Measurements from ENCODE around the gene DEPP1.

DEPP1 gene

DNA sequence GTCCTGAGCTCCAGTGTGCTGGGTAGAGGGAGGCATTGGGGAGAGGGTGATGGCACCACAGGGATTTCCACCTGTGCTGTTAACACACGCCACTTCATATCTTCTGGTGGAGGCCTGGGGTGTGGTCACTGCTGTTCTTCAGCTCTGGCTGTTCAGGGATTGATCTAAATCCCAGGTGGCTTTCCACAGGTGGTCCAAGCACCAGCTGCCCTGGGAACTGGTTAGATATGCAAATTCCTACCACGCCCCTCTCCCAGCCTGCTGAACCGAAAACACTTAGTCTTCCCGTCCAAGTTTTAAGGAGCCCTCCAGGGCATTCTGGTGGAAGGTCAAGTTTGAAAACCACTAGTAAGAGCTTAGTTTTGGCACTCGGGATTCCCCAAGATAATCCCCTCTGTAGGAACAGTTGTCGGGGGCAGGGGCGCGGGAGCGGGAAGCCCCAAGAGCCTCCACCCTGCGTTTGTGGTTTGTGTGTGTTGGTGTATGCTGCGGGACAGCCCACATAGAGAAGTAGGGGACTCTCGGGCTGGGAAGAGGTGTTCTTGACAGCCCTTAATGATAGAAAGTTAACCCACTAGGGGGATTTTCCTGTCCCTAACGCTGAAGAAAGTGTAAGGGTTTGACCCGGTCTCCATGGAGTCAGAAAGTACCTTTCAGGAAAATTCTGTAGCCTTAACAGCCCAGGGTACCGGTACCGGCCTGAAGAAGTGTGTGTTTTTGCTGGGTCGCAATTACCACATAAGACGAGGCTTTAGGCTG lies 5.1 kb downstream of the DEPP1 start:
- H3K9me3 ChIP-seq (ENCODE audit: control insufficient read depth, insufficient read depth, low read depth, low read length) = no peaks in the 10 kb centered on the region
- peaks cover 11% of the 10 kb centered on the region for H3K4me1 ChIP-seq (ENCODE audit: control insufficient read depth, insufficient read depth, low read length)
- ChIA-PET CTCF (interaction anchor here (0.6 to 1.9 kb wide), 7 partner anchors 10 to 42 kb away, joined by 3 to 8 read pairs (median 3); partner anchors contain the start of gene RASSF4), POLR2A (interaction anchor here (1.2 kb wide), 1 partner anchor 13 kb away, joined by 3 read pairs; no protein-coding TSS in a partner anchor)
- H3K27ac ChIP-seq (ENCODE audit: extremely low read depth, low read depth, low read length) = no peak overlapping the region
- peaks cover 0 to 21% of the 10 kb centered on the region in 2 experiments; a peak in 1 of 3 replicates for H3K36me3 ChIP-seq (ENCODE audit: control insufficient read depth in 2 of 2, insufficient read depth in 1 of 2, low read length in 2 of 2)
- no peak overlapping the region for H3K4me3 ChIP-seq (ENCODE audit: low read depth, low read length)
- TF ChIP-seq ZNF488 (tag by site-specific recombination; IDR thresholded peaks at IDR 0.05) (no peak), ZNF777 (tag by site-specific recombination; IDR thresholded peaks at IDR 0.05; ENCODE audit: borderline replicate concordance) (no peak), SP7 (tag by site-specific recombination; IDR thresholded peaks at IDR 0.05) (no peak), SCRT2 (tag by site-specific recombination; IDR thresholded peaks at IDR 0.05) (peak; percentile 55; the same call in 1 of the 2 replicates), WT1 (tag by site-specific recombination; IDR thresholded peaks at IDR 0.05) (no peak), ZNF555 (tag by site-specific recombination; conservative IDR thresholded peaks at IDR 0.05) (no peak), ZNF600 (tag by site-specific recombination; IDR thresholded peaks at IDR 0.05) (no peak), ZIC2 (tag by site-specific recombination; IDR thresholded peaks at IDR 0.05) (peak; percentile 83)
- TF ChIP-seq, protein P1, sequence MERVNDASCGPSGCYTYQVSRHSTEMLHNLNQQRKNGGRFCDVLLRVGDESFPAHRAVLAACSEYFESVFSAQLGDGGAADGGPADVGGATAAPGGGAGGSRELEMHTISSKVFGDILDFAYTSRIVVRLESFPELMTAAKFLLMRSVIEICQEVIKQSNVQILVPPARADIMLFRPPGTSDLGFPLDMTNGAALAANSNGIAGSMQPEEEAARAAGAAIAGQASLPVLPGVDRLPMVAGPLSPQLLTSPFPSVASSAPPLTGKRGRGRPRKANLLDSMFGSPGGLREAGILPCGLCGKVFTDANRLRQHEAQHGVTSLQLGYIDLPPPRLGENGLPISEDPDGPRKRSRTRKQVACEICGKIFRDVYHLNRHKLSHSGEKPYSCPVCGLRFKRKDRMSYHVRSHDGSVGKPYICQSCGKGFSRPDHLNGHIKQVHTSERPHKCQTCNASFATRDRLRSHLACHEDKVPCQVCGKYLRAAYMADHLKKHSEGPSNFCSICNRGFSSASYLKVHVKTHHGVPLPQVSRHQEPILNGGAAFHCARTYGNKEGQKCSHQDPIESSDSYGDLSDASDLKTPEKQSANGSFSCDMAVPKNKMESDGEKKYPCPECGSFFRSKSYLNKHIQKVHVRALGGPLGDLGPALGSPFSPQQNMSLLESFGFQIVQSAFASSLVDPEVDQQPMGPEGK (tag by site-specific recombination; IDR thresholded peaks at IDR 0.05) = no peak
- TF ChIP-seq, protein P2, sequence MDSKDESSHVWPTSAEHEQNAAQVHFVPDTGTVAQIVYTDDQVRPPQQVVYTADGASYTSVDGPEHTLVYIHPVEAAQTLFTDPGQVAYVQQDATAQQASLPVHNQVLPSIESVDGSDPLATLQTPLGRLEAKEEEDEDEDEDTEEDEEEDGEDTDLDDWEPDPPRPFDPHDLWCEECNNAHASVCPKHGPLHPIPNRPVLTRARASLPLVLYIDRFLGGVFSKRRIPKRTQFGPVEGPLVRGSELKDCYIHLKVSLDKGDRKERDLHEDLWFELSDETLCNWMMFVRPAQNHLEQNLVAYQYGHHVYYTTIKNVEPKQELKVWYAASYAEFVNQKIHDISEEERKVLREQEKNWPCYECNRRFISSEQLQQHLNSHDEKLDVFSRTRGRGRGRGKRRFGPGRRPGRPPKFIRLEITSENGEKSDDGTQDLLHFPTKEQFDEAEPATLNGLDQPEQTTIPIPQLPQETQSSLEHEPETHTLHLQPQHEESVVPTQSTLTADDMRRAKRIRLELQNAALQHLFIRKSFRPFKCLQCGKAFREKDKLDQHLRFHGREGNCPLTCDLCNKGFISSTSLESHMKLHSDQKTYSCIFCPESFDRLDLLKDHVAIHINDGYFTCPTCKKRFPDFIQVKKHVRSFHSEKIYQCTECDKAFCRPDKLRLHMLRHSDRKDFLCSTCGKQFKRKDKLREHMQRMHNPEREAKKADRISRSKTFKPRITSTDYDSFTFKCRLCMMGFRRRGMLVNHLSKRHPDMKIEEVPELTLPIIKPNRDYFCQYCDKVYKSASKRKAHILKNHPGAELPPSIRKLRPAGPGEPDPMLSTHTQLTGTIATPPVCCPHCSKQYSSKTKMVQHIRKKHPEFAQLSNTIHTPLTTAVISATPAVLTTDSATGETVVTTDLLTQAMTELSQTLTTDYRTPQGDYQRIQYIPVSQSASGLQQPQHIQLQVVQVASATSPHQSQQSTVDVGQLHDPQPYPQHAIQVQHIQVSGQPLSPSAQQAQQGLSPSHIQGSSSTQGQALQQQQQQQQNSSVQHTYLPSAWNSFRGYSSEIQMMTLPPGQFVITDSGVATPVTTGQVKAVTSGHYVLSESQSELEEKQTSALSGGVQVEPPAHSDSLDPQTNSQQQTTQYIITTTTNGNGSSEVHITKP (tag by site-specific recombination; IDR thresholded peaks at IDR 0.05) = no peak

GRCh38 chr10:44972874-44973306 lies 5.7 kb downstream of the DEPP1 start:
- H3K9me3 ChIP-seq (ENCODE audit: control insufficient read depth, insufficient read depth, low read depth, low read length) = no peaks in the 10 kb centered on the region
- CTCF ChIA-PET = interaction anchor here (0.7 to 1.9 kb wide), 2 partner anchors 13 to 40 kb away, joined by 3 to 8 read pairs; no protein-coding TSS in a partner anchor
- TF ChIP-seq ZNF707 (tag by site-specific recombination; IDR thresholded peaks at IDR 0.05) (no peak), TSHZ1 (tag by site-specific recombination; IDR thresholded peaks at IDR 0.05; ENCODE audit: borderline replicate concordance) (no peak)
- peaks cover 8% of the 10 kb centered on the region for H3K4me1 ChIP-seq (ENCODE audit: control insufficient read depth, insufficient read depth, low read length)
- H3K27ac ChIP-seq (ENCODE audit: extremely low read depth, low read depth, low read length) = no peak overlapping the region
- peaks cover 0 to 21% of the 10 kb centered on the region in 2 experiments; a peak in 1 of 3 replicates for H3K36me3 ChIP-seq (ENCODE audit: control insufficient read depth in 2 of 2, insufficient read depth in 1 of 2, low read length in 2 of 2)
- H3K4me3 ChIP-seq (ENCODE audit: low read depth, low read length) = no peak overlapping the region
- POLR2A ChIA-PET = interaction anchor here (1.2 kb wide), 1 partner anchor 13 kb away, joined by 3 read pairs; no protein-coding TSS in a partner anchor
